Measurements from ENCODE around the gene QRSL1. TPM values are rescaled to one million over a fixed set of nuclear protein-coding genes. Genes with fewer than 3 reads are reported as not detected.
"Not testable (repeated sequence)": the region's sequence is repeated elsewhere in the genome, so short reads cannot be mapped to it uniquely, and the experiment has no call there.

QRSL1 gene
- total RNA-seq, 1 donor from 2014 or later: 17.0 TPM

DNA sequence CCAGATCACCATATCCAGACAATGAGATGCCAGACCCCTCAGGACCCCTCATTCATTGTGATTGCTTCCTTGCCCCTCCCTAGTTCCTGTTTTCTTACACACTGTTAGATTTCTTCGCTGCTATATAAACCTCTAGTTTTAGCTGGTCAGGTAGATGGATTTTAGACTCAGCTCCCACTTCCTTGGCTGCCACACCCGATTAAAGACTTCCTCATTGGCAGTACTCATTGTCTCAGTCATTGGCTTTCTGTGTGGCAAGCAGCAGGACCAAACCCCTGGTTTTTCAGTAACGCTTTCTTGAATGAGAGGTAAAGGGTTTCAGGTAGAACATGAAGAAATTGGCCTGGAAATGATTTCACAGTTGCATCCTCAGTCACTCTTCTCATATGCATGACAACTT lies 47.9 kb downstream of the QRSL1 start:
- DNase-seq (ENCODE audit: low spot score): no peak

DNA sequence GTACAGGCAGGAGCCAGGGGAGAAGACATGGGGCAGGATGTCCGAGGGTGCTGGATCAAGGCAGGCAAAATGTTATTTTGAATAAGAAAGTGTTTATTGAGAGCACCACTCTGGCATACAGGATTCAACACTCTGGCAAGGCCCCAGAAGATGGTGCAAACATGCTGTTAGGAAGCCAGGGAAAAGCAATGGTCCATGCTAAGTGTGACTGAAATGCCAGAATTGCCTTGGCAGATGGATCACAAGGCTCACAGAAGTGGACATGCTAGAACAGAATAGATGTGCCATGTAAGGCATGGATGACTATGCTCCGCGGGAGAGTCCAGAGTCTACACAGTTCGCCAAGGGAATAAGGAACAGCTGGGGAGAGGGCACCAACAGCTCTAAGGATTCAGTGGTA lies 54.6 kb downstream of the QRSL1 start:
- DNase-seq (ENCODE audit: low spot score): no peak

GRCh38 chr6:106685833-106686232 lies 56.5 kb downstream of the QRSL1 start:
- DNase-seq (ENCODE audit: low spot score): no peak

GRCh38 chr6:106688177-106688951 lies 59.0 kb downstream of the QRSL1 start:
- DNase-seq (ENCODE audit: low spot score): no peak

DNA sequence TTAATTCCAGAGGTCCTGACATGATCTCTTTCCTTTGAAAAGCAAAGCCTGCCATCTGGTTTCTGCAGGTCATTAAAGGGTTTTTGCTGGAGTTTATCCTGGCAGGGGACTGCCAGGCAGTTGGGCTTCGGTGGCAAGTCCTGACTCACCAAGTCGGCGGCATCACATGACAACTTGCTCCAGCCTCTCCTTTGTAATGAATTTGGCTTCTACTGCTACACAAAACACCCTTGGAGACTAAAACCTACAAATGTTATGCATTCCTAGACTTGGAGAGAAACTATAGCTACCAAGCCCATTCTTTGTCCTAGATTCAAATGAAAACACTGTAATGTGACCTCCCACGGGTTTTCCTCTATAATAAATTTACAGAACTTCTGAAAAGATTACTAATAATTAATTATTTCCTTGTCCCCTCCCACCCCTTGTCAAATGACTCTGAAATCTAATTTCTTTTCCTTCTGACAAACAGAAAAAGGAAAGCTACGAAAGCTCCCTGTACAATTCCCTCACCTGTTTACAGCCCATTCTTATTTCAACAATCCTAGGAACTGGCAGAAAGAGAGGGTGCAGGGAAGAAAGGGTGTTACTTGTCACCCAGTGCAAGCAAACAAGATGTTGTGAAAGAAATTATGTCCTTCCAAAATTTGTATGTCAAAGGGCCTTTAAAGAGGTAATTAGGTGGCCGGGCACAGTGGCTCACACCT lies 62.9 kb downstream of the QRSL1 start:
- DNase-seq (ENCODE audit: low spot score): peak; percentile 54

GRCh38 chr6:106692819-106693208 lies 63.4 kb downstream of the QRSL1 start:
- DNase-seq (ENCODE audit: low spot score): no peak

DNA sequence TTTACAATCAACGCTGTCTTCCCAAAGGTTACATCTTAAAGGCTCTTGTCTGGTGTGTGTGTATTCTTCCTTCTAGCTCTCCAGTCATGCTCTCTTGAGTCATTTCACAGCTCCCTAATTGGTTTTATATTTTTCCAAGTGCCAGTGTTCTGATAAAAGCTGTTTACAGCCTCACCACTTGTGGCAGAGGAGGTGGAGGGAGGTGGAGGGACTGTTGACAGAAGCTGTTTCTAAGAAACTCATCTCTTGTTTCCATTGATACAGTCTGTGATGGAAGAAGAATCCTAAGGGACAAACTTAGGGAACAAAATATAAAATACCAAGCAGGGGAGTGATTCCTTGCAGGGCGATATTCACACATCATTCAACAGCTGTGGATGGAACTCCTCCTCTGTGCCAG lies 64.0 kb downstream of the QRSL1 start:
- no peak for DNase-seq (ENCODE audit: low spot score)

DNA sequence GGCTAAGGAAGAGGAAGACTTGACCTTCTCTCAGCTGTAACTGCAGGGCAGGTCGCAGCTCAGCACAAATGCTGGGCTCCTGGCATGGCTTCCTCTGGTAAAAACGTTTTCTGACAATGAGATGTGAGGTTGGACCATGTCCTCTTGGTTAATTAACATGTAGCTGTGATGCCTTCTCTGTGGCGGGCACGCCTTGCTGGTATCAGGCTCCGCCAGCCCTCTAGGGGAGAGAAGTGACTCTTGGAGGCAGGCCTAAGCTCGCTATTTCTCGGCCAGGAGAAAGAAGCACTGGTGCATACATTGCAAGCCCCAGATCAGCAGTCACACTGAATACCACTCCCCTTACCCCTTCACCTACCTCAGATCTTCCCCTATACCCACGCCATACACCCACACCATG lies 65.0 kb downstream of the QRSL1 start:
- DNase-seq (ENCODE audit: low spot score): no peak

GRCh38 chr6:106700581-106700980 lies 71.2 kb downstream of the QRSL1 start:
- DNase-seq (ENCODE audit: low spot score): no peak

DNA sequence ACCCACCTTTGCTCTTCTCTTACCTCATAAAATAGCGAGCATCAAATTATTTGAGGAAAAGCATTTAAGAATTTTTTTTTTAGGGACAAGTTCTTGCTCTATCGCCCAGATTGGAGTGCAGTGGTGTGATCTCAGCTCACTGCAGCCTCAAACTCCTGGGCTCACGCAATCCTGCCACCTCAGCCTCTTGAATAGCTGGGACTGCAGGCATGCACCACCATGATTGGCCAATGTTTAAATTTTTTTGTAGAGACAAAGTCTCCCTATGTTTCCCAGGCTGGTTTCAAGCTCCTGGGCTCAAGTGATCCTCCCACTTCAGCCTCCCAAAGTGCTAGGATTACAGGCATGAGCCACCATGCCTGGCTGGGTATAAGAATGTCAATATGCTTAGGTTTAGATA lies 71.8 kb downstream of the QRSL1 start:
- not testable (repeated sequence) for DNase-seq (ENCODE audit: low spot score)

DNA sequence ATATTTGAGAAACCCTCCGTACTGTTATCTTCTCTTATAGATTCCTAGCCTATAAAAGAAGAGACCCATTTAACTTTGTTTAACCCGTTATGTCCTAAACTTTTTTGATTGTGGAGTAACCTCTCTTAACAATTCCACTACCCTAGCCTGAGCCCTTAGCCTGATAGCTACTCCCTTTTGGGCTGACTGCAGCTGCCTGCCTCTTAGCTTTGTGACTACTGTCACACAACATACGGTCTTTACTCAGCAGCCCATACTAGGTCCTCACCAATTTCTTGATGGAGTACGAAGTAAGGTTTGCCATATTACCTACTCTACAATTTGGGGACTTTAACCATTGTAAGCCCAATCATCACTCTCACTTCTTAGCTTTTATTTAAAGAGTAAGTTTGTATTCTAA lies 72.7 kb downstream of the QRSL1 start:
- DNase-seq (ENCODE audit: low spot score): no peak

- DNase-seq (ENCODE audit: low spot score): no peak
Observed at GRCh38 chr6:106702451-106703110, 73.2 kb downstream of the QRSL1 start.

GRCh38 chr6:106704327-106704726 lies 74.9 kb downstream of the QRSL1 start:
- DNase-seq (ENCODE audit: low spot score): no peak

DNA sequence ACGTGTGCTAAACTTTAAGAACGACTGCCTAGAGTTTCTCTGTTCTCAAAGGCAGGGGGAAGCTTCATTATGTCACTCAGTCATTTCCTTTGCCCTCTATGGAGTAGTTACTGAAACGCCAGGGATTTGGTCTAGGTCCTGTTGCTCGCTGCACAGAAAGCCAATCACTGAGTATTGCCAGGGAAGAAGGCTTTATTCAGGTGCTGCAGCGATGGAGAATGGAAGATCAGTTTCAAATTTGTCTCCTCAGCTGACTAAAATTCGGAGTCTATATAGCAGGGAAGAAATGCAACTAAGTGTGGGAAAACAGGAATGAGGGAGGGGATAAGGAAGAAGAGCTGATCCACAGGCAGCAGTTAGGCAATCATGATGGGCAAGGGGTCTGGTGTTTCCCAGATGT lies 75.8 kb downstream of the QRSL1 start:
- no peak for DNase-seq (ENCODE audit: low spot score)

DNA sequence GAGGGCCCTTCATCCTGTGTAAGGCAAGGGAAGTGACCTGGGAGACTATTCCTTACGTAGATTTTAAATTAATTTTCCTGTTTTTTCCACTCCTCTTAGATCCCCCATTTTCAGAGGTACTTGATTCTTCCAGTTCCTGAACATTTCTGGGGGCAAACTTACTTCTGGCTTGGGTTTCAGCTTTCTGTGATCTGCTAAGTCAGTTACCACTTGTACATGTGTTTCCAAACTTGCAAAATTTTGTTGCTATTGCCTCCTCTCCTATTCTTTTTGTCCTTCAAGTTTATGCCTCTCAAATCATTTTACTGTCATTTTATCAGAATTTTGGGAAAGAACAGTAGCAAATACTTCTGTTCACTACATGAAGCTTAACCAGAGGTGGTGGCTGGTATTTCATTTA lies 81.2 kb downstream of the QRSL1 start:
- DNase-seq (ENCODE audit: low spot score): no peak

GRCh38 chr6:106714281-106714680 lies 84.9 kb downstream of the QRSL1 start:
- no peak for DNase-seq (ENCODE audit: low spot score)

DNA sequence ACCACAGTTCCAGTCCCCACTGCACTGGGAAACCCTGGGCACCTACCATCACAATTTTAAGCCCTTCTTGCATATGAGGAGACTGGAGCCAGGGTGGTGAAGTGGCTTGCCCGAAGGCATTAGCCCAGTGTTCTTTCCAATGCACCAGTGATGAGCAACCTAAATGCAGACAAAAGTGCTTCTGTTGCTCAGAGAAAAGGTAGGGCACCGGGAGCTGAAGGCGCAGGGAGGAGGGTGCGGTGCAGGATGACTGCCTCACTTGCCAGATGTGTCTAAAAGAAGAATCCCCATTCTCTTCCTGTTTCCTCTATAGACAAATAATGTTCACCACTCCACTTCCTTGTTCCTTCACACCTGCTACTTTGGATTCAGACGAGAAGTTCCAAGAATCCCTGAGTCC lies 86.5 kb downstream of the QRSL1 start:
- no peak for DNase-seq (ENCODE audit: low spot score)

GRCh38 chr6:106716966-106717365 lies 87.6 kb downstream of the QRSL1 start:
- no peak for DNase-seq (ENCODE audit: low spot score)

Other genes with a start within 250 kb of the QRSL1 start
- 5.5 TPM for gene RTN4IP1, start 80 bp upstream of the QRSL1 start, total RNA-seq

Measured in ureter (tissue), 1 donor.